HG02642 (cell line): ENCODE results near the gene HNRNPA2B1.
"Not testable (repeated sequence)": the region's sequence is repeated elsewhere in the genome, so short reads cannot be mapped to it uniquely, and the experiment has no call there.

Experiments
- ATAC-seq: cut with Tn5 transposase; IDR thresholded peaks from one replicate; pipeline ENCODE4 v1.9.1; 2021; ENCODE audit warnings: mild to moderate bottlenecking; ENCODE audit not compliant: unreplicated experiment, poor library complexity

The HNRNPA2B1 gene

DNA sequence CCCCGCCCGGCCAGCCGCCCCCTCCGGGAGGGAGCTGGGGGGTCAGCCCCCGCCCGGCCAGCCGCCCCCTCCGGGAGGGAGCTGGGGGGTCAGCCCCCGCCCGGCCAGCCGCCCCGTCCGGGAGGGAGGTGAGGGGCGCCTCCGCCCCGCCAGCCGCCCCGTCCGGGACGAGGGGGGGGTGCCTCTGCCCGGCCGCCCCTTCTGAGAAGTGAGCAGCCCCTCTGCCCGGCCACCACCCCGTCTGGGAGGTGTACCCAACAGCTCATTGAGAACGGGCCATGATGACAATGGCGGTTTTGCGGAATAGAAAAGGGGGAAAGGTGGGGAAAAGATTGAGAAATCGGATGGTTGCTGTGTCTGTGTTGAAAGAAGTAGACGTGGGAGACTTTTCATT, 52.2 kb downstream of the HNRNPA2B1 start:
- not testable (repeated sequence) for ATAC-seq

DNA sequence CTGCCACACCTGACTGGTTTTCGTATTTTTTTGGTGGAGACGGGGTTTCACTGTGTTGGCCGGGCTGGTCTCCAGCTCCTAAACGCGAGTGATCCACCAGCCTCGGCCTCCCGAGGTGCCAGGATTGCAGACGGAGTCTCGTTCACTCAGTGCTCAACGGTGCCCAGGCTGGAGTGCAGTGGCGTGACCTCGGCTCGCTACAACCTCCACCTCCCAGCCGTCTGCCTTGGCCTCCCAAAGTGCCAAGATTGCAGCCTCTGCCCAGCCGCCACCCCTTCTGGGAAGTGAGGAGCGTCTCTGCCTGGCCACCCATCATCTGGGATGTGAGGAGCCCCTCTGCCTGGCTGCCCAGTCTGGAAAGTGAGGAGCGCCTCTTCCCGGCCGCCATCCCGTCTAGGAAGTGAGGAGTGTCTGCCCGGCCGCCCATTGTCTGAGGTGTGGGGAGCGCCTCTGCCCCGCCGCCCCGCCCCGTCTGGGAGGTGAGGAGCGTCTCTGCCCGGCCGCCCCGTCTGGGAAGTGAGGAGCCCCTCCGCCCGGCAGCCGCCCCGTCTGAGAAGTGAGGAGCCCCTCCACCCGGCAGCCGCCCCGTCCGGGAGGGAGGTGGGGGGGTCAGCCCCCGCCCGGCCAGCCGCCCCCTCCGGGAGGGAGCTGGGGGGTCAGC, 52.8 kb downstream of the HNRNPA2B1 start:
- not testable (repeated sequence) for ATAC-seq

DNA sequence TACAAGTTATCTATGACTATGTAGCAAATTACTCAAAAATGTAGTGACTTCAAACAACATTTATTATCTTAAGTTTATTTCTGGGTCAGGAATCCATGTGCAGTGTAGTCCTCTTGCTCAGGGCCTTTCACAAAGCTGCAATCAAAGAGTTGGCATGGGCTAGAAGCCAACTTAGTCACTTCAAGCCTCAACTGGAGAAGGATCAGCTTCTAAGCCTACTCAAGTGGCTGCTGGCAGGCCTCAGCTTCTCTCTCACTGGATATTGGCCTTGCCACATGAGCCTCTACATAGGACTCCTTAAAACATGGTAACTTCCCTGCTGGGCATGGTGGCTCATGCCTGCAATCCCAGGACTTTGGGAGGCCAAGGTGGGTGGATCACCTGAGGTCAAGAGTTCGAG, 53.5 kb downstream of the HNRNPA2B1 start:
- ATAC-seq = no peak

DNA sequence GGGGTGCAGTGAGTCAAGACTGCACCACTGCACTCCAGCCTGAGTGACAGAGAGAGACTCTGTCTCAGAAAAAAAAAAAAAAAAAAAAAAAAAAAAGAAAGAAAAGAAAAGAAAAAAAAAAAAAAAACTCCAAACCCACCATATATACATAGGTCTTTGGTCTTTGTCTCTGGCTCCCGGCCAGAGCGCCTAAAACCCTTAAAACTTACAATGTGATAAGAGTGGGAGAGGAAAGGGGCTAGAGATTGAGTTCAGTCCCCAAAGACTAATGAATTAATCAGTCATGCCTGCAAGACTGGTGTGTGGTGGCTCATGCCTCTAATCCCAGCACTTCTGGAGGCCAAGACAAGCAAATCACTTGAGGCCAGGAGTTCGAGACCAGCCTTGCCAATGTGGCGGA, 55.3 kb downstream of the HNRNPA2B1 start:
- no peak for ATAC-seq

DNA sequence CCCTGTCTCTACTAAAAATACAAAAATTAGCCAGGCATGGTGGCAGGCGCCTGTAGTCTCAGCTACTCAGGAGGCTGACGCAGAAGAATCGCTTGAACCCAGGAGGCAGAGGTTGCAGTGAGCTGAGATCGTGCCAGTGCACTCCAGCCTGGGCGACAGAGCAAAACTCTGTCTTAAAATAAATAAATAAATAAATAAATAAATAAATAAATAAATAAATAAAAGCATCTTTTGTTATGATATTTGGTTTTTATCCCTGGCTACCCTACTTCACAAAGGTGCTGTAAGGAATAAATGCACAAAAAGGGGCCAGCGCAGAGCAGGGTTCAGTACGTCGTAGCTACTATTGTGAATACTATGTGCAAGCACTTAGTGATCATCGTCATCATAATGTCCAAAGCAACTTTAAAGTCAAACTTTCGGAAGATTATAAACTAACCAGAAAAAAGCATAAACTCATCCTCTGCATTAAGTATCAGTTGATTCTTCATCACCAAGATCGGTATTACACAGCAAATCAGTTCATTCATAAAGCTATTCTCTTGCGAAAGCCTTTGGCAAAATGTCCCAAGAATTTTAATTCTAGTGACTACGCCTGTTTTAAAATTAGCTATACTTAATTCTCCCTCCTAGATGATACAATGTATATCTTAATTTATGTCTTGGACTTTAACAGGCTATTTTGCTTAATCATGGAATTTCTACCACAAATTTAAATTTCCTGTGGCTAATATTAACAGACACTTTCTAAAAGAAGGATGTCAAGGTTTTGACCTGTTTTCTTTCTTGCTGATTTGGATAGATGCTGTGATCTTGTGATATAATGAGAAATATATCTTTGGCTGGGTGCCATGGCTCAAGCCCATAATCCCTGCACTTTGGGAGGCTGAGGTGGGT, 56.1 kb downstream of the HNRNPA2B1 start:
- no peak for ATAC-seq

DNA sequence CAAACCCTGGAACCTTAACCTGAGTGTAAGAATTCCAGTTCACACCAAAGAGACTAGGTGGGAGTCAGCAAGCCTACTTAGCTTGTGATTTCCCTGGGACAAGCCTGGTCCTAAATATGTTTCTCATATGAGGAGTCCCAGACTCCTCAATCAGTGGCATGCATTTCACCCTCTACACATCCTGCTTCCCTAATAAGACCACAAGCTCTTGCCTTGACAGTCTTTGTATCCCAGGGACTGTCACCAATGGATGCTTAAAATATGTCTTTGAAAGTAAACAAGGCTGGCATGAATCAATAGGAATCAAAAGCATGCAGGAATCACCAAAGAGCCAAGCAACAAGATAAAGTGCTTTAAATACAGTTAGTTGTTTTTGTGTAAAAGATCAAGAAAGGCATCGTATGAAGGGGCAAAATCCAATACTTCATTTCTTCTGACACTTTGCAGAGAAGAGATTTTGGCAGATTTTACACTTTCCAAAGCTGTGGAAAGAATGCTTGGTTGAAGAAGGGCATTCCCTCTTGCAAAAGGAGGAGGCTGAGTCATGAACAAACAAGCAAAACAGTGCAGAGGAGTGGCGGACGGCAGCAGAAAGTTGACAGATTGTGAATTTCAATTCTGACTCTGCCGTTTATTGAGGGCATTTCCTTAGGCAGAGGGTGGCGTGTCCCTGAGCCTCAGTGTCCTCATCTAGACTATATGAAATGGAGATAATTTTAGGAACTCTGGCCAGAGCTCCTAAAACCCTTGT, 57.1 kb downstream of the HNRNPA2B1 start:
- ATAC-seq = no peak

DNA sequence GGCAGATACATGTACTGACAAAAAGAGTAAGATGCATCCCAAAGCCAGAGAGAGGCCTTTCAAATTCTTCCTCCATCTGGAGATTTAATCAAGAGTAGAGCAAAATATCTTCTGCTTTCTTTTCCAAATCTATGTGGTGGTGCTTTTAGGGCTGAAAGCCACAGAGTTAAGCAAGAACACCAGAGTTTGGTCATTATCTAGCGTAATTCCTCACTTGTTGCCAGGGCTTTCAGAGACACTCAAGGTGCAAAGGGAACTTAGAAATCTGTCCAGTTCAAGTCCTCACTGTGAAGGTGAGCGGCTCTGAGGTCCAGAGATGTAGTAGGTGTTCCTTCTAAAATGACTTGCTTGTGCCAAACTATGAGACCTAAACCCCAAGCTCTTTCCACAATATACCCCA, 59.5 kb downstream of the HNRNPA2B1 start:
- ATAC-seq = no peak

DNA sequence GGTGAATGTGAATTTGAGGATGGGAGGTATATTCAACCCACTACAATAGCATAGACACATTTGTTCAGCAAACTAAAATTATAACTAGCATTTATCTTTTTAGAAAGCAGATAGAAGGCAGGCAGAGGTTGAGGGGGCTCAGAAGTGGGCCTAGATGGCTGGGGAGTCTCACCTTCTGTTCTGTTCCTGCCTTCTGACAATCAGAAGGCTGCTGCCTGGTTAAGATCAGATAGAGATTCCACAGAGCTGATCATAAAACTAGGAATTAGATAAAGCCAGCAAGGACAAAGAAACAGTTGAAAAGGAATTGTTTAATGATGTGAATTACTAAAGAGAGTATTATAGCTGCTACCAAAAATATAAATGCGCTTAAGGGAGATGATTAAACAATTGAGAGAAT, 60.2 kb downstream of the HNRNPA2B1 start:
- no peak for ATAC-seq
